Endometrium (tissue), 2 donors: ENCODE results near the gene DEFB114.
"Not testable (repeated sequence)": the region's sequence is repeated elsewhere in the genome, so short reads cannot be mapped to it uniquely, and the experiment has no call there.

Experiments used
- FAIRE-seq: peaks from 2 replicates; lab custom pipeline; 2012; peaks lifted over from hg19 to GRCh38; lab: Jason Lieb, UNC
- donor health status: control.
- donor health status: control.

DEFB114 gene, protein sequence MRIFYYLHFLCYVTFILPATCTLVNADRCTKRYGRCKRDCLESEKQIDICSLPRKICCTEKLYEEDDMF

DNA sequence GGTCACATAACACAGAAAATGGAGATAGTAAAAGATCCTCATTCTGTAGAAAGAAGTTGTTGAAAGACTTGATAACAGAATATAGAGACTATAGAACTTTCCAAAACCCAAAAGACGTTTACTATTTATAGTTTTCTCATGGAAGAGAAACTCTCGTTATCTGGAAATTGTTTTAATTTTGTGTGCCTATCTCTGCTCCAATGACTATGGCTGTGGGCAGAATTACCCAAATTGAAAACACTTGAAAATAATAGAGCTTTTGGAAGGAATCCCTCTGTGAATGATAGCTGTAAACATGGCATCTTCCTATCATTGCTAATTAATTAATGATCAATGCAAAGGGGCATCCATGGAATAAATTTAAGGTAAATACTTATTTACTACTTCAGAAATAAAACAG, at the start of gene DEFB114:
DEFB114 (minus strand) TSS at position 101 of the 400 bp plus-strand sequence; CDS start at position 42, 59 bp downstream.
- no peak for FAIRE-seq

DNA sequence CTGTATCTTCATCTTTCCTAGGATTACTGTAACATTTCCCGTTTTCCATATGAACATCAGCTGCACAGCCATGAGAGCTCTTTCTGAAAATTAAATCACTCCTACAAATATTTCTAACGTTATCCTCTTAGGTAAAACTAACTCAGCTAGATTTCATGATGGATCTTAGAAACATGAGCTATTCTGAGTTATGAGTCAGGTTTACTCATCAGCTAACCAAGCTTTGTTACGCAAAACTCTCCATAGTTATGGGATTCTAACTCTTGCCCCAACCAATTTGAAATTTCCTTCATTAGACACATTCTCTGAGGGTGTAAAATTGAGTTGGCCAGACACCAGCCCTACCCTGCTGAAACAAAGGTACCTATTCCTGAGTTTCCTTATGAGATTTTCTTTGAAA, 43.9 kb upstream of the DEFB114 start:
- FAIRE-seq = no peak

DNA sequence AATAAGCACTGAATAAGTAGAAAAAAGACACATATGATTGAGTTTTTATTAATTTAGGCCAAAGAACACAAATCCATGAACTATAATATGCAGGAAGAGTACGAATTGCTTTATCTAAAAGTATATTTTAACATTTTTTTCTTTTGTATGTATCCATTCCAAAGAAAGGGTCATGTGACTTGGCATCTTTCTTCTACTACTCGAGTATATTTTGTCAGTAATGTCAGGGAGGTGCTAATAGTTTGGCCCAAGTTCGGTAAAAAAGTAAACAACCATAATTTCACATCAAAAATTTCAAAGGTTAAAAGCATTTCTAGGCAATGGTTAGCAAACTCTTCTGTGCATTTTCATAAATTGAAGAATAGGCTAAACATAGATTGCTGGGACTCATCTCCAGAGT, 39.2 kb upstream of the DEFB114 start:
- FAIRE-seq = no peak

DNA sequence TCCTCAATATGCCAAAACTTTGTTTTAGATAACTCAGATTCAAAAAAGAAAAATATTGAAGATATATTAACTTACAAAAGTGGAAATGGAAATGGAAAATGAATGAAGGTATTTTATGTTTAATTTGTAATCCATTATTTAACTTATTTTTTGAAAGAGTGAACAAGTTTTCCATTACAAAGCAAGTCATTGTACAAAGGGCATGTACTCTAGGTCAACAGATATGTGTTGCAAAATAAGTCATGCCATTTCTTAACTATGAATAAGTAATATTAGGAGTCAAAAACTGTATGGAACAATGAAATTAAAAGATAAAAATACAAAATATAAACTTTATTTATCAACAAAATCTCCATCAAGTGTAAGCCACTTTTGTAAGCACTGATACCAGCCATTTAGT, 31.3 kb upstream of the DEFB114 start:
- no peak for FAIRE-seq

DNA sequence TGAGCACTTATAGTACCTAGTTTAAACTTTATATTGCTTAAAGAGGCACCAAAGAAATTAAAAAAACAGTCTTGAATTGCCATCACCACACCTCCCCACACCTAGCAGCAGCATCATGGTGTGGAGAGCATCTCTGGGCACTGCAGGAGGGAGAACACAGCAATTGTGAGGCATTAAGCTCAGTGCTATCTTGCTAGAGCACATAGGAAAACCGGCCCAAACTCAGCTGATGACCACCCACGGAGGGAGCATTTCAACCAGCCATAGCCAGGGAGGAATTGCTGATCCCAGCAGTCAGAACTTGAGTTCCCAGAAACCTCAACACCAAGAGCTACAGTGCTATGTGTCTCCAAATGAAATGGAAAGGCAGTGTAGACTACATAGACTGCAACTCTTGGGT, 24.9 kb upstream of the DEFB114 start:
- FAIRE-seq = no peak

DNA sequence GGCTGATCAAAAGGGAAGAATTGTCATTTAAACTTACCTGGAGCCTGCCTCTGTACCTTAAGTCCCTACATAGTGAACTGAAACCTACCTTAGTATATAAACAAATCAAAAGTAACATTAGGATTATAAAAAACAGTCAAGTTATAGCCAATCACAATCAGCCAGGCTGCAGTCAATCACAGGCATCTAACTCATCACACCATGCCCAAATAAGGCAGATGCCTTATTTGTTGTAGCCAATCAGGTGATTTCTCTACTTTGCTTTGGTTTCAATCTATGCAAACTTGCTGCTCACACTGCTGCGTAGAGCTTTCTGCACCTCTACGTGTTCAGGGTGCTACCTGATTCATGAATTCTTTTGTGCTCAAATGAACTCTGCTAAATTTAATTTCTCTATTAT, 23.8 kb upstream of the DEFB114 start:
- FAIRE-seq = no peak

DNA sequence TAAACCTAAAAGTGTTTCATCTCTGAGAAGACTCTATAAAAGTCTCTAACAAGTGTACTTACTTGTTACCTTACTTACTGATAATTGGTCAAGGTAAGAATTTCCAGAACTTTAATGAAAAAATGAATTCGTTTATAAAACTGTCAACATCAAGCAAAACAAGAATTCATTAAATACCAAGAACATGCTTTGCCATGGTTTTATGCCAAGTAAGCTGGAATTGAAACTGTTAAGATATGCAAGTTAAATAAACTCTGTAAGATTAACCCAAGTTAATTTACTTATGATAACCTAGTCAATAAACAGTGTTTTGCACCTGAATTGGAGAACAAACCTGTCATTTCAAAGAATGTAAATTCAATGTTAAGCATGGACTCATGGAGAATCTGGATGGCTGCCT, 22.6 kb upstream of the DEFB114 start:
- no peak for FAIRE-seq

DNA sequence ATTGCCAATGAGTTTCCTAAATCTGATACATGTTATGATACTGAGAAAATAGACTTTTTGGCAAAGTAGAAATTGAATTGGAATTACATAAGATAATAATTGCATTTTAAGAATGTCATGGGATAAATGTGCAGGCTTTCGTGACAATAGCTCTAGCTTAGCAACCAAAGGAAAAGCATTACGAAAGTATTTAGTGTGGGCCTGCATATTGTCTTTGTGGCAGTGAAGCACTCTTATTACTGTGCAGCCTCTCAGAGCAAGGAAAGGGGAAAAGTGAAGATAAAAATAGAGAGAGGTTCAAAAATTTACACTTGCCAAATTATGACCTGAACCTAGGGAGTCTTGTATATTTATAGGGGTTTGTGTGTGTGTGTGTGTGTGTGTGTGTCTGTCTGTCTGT, 18.1 kb upstream of the DEFB114 start:
- no peak for FAIRE-seq

DNA sequence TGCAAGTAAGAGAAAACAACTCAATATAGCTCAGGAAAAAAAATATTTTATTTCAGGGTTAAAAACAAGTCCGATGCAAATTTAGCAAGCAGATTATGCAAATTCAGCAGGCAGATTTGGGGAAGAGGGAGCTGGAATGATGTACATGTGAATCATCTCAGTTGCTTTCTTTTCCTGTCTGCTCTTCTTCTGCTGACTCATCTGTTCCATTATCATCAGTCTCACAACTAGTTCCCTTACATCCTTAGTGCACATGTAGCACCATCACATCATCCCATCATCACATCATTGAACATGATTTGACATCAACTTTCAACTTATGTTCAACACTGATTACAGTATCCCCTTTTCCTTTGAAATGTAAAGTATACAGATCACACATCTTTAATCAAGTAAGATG, 16.9 kb upstream of the DEFB114 start:
- no peak for FAIRE-seq

DNA sequence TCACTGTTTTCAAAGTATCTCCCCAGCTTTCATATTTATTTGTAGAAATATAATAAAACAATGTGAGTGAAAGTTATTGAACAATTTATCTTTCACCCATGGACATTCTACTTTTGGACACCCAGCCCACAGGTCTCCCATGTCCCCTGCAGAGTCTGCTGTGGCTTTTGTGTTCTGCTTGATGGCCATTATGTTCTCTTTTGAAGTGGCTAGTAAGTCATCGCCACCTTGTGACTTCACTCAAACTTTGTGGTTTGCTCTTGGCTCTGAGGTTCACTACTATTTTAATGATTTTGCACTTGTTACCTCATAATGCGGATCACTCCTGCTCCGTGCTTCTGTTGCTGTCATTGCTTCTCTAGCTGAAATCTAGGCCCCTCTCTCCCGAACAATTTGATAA, 15.6 kb upstream of the DEFB114 start:
- FAIRE-seq = no peak

DNA sequence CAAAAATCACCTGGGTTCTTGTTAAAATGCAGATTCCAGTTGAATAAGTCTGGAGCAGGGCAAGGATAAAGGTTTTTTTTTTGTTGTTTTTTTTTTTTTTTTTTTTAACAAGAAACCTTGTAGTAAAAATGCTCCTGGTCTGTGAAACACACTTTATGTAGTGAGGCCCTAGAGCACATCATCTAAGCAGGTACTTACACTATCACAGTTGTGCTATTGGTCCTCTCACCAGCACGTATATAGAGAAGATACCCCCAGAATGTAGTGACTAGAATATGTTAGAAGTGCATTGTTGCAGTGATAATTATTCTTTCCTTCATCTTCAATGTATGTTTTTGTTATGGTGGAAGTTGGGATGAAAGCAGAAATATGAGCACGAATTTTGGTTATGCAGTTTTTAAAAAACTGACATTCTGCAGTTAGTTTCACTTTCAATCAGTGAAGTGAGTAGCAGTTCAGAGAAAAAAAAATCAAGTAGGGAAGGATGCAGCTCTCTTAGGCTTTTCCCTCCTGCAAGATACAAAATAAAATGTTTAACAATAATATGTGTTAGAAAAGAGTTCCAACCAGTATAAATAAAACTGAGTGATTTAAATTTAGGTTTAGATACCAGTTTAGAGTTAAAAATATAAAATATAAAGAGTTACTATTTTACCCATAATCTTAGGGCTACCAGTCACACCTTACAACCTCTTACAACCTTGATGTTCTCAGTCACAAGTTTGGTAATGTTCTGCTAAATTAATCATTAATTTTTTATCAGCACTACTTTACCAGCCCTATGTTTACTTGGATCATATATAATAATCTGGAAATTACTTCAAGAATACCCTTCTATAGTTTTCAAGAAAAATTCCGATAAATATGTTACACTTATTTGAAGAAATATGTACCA, 14.6 kb upstream of the DEFB114 start:
- FAIRE-seq = no peak

DNA sequence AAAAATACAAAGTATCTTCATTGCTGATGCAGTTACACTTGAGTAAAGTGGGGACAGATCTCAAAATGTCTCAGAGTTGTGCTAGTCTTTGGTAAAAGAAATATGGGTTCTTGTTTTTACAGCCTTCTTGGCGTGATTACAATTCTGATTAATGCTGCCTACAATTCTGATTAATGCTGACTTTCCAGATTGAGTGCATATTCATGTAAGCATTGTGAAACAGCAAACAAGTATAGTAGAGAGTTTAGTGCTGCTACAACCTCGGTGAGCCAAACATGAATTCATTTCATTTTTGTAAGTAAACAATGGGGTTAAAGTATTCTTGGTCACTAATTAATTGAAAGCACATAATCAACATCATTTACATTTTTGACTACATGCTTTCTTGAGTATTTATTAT, 5.6 kb upstream of the DEFB114 start, which contains the start of gene DEFB113:
DEFB113 (minus strand) TSS at position 21 of the 400 bp plus-strand sequence; CDS start at position 21, 0 bp downstream.
- FAIRE-seq = no peak

DNA sequence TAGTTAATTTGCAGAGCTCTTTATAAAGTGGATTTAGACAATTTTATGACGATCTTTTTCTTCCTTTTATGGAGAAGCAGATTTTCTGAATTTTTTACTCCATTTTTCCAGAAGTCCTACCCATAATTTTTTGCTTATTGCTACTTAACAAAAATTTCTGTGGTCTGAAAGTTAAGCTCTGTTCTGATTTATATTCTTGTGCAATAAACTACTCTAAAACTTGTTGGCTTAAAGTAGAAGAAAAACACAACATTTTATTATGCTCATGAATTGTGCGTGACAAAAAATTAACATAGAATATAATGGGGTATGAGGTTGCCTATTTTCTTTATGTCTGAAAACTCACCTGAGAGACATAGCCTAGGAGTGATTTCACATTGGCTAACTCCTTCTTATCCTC, 2.9 kb upstream of the DEFB114 start:
- no peak for FAIRE-seq

DNA sequence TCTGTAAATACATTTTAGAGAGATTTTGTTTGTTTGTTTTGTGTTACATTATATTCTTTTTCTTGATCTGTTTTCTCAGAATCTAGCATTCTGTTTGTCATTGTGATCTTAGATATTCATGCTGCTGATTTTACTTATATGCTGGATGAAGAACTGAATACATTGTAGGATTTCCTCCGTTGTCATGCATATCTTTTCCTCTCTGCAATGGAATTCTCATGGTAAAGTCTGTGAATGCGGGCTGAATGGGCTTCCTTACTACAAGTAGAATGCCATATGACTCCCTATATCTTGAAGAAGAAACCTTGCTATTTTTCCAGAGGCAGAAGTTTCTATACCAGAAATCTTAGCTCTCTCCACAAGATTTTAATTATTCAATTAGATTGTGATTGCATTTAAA, 2.4 kb upstream of the DEFB114 start:
- no peak for FAIRE-seq

DNA sequence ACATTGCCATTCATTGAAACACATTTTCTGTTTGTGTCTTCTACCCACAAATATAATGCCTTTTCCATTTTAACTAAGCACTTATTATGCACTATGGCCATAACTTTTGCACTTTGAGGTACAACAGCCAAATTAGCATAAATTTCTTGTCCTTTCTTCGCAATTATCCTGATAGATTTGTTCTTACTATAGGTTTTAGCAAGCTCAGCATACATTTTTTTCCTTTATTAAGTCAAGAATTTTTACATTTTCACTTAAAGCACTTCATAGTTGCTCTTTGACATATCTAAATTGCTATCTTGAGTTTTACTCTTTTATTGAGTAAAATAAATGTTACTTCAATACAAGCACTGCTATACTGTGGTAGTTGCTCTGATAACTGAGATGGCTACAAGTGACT, 5.8 kb downstream of the DEFB114 start:
- no peak for FAIRE-seq

DNA sequence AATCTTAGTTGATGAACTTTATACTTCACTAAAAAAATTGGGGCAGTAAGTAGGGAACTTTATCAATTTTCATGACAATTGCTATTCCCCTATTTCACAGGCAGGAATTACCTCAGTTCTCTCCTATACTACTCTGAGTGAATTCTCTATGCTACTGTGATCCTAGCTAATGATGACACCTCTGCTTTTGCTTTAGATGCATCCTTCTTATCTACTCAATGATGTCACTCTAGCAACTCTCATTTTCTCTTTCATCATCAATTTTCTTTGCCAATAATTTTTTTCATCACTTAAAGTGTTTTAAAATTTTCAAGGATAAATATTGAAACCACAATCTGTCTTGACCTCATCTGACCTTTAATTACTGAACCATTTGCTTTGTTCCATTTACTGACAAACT, 8.1 kb downstream of the DEFB114 start:
- FAIRE-seq = no peak

DNA sequence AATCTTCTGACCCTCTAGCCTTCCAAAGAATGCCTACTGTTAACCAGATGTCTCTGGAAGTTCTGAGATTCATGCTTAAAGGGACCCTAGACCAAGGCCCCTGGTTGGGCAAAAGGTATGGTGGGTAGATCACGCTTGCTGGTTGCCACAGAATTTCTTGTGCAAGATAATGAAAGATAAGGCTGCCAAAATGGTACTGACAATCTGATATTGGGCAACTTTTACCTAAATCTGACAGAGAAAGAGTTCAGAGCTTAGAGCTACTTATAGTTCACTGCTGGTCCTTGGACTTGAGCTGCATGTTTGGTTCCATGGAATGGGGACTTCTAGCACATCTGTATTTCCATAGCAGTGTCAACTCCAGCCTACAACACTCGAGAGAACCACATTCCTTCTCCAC, 12.0 kb downstream of the DEFB114 start:
- FAIRE-seq = no peak

DNA sequence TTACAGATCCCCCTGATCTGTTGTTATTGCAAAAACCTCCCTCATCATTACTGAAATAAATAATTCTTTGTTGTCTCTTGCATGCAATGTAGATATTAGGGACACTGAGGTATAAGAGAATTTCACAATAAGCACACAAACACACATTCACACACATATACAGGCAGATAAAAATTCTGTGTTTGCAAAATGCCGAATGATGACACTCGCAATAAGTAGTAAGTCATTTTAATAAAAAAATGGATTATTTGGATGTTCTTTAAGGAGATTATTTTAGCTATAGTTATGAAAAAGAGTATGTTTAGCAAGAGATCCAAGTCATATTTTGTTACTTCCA, 13.6 kb downstream of the DEFB114 start:
- FAIRE-seq = no peak

DNA sequence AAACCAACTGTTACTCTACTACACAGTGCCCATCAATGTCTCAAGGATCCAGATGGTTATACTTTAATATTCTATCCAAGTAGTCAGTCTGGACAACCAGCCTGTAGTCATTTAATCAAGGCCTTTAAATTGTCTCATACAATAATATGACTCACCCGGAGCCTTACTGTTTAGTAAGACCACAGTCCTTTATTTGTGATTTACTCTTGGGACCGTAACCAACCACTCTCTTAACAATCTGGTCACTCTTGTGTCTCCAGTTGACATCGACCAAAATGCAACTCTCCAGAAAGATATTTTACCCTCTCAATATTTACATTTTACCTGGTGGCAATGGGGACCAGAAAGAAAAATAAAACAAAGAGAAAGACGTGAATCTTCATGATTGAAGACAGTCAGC, 14.9 kb downstream of the DEFB114 start:
- FAIRE-seq = no peak

DNA sequence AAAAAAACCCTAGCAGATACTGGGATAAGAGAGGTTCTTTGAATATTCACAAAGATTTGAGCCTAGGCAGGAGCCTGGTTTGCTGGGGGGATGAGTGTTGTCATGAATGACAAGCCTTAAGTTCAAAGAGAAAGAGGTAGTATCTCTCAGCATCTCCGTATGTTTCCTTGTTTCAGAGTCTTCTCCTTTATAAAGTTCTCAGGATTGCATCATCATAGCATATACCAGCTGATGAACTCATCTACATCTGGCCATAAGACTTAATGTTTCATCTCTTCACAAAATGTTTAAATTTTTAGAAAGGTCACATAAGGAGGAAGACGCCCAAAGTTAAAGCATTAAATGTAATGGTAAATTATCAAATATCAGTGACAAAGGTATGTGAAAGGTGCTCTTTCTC, 17.1 kb downstream of the DEFB114 start:
- no peak for FAIRE-seq

DNA sequence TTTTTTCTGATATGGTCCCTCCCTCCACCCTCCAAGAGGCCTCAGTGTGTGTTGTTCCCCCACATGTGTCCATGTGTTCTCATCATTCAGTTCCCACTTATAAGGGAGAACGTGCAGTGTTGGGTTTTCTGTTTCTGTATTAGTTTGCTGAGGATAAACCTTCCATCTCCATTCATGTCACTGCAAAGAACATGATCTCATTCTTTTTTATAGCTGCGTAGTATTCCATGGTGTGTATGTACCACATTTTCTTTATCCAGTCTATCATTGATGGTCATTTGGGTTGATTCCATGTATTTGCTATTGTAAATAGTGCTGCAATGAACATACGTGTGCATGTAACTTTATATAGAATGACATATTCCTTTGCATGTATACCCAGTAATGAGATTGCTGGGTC, 19.9 kb downstream of the DEFB114 start:
- not testable (repeated sequence) for FAIRE-seq

DNA sequence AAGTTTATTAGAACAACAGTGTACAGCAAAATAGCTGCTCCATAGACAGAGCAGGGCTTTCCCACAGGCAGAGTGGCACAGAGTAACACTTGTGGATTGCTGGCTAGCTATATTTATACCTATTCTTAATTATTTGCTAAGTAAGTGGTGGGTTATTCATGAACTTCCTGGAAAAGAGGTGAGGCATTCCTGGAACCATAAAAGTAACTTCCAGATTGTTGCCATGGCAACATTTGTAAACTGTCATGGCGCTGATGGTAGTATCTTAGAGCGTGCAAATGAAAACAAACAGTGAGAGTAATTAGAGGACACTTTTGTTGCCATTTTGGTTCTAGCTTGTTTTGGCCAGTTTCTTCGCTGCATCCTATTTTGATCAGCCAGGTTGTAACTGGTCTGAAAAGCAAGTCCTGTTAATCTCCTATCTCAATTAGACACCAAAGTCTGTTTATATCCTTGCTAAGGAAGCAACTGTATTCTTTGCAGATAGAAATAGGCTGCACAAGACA, 23.9 kb downstream of the DEFB114 start:
- FAIRE-seq = no peak

DNA sequence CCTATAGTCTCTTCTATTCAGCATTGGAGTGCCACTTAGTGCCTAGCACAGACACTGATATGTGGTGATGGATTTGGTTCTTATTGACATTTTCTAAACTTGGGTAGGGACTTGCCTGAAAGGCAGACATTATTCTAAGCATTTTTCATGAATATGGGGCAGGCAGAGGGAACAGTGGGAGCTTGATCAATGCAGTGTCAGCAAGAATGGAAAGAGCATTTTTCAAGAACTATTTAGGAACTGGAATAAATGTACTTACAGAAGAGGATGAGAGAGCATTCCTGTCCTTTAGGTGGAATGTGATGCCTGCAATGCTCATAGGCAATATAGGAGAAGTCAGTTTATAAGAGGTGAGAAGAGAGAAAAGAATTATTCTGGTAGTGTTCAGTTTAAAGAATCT, 26.2 kb downstream of the DEFB114 start:
- FAIRE-seq = no peak

DNA sequence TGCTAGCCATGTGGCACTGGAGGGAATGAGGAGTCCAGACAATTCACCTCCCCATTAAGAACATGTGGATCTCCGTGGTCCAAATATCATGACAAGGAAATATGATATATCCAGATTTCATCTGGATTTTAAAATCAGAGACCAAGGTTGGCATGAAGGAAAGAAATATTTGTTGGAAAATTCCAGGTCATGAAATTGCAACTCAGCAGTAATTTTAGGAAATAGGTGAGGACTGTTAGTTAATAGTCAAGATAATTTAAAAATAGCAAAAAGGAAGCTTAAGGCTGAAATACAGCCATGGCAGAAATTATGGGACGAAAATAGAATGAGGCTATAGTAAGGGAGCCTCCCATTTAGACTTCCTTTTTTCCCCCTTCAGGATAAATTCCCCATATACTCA, 26.9 kb downstream of the DEFB114 start:
- FAIRE-seq = no peak
